ENCODE measurements around the gene HOXD13.

GRCh38 chr2:176123411-176124109, 31.0 kb downstream of the HOXD13 start:
- TF ChIP-seq SETDB1 (IDR thresholded peaks at IDR 0.05; ENCODE audit: insufficient read length, low read length) (no peak), ZSCAN18 (tag by site-specific recombination; IDR thresholded peaks at IDR 0.05) (no peak), CTCF (tag by site-specific recombination; IDR thresholded peaks at IDR 0.05) (no peak), ZNF707 (tag by site-specific recombination; IDR thresholded peaks at IDR 0.05) (no peak), ZNF510 (tag by site-specific recombination; IDR thresholded peaks at IDR 0.05; ENCODE audit: insufficient replicate concordance) (no peak), ZNF830 (tag by site-specific recombination; IDR thresholded peaks at IDR 0.05; ENCODE audit: low read depth) (no peak), ZBTB26 (tag by site-specific recombination; optimal IDR thresholded peaks at IDR 0.05) (no peak), EGR2 (tag by site-specific recombination; IDR thresholded peaks at IDR 0.05; ENCODE audit: low read depth) (no peak), ZNF621 (tag by site-specific recombination; IDR thresholded peaks at IDR 0.05) (no peak), ZNF501 (tag by site-specific recombination; IDR thresholded peaks at IDR 0.05) (no peak)
